H1 (cell line): Measurements from ENCODE around the gene KCNMB2. TPM values are rescaled to one million over a fixed set of nuclear protein-coding genes. Genes with fewer than 3 reads are reported as not detected.

Source experiments
- CTCF ChIA-PET: fragments of 300-600 bp; sonication (Branson Sonifier 250); formaldehyde crosslinking; loops from one replicate; lab custom pipeline; 2021; ENCODE audit not compliant: partially characterized antibody; lab: Charles Lee
- POLR2A ChIA-PET: fragments of 300-600 bp; sonication (Branson Sonifier 250); formaldehyde crosslinking; loops from one replicate; lab custom pipeline; 2021; ENCODE audit warnings: inconsistent platforms; ENCODE audit not compliant: partially characterized antibody; lab: Charles Lee
- DNase-seq, 2 experiments: peaks; one replicate each; pipeline versions ENCODE4 v3.0.0 to v3.0.0-alpha.2; 2010 to 2022; ENCODE audit warnings: low spot score in 2 of 2, low read depth in 1 of 2, mixed read lengths in 1 of 2
- FAIRE-seq: peaks from 2 replicates; lab custom pipeline; 2011; peaks lifted over from hg19 to GRCh38; lab: Jason Lieb, UNC
- H2AFZ ChIP-seq: 2 replicates; pipeline ENCODE4 v1.8.1; 2012; ENCODE audit warnings: low read length, inconsistent platforms
- H2AK5ac ChIP-seq: 2 replicates; pipeline ENCODE4 v1.6.1; 2013; ENCODE audit warnings: low read depth, low read length
- H2BK120ac ChIP-seq: replicated peaks from 2 replicates; pipeline ENCODE3; 2013; ENCODE audit warnings: low read depth, low read length, inconsistent platforms
- H2BK12ac ChIP-seq: 2 replicates; pipeline ENCODE4 v1.6.1; 2013; ENCODE audit warnings: low read depth, low read length
- H2BK15ac ChIP-seq: 2 replicates; pipeline ENCODE4 v1.6.1; 2013; ENCODE audit warnings: low read length
- H2BK20ac ChIP-seq: 2 replicates; pipeline ENCODE4 v1.6.1; 2013; ENCODE audit warnings: low read length
- H2BK5ac ChIP-seq: 2 replicates; pipeline ENCODE4 v1.6.1; 2013; ENCODE audit warnings: low read depth, low read length
- H3K14ac ChIP-seq: 2 replicates; pipeline ENCODE4 v1.6.1; 2013; ENCODE audit warnings: inconsistent platforms; ENCODE audit not compliant: insufficient read length
- H3K18ac ChIP-seq: 2 replicates; pipeline ENCODE4 v1.6.1; 2013; ENCODE audit warnings: low read length; ENCODE audit errors: extremely low read depth
- H3K23ac ChIP-seq: 2 replicates; pipeline ENCODE4 v1.6.1; 2013; ENCODE audit warnings: inconsistent platforms; ENCODE audit not compliant: insufficient read length
- H3K23me2 ChIP-seq: 2 replicates; pipeline ENCODE4 v1.6.1; 2013; ENCODE audit warnings: low read depth, low read length
- H3K27ac ChIP-seq: 2 replicates; pipeline ENCODE4 v1.6.1; 2011; ENCODE audit warnings: low read depth, low read length, inconsistent platforms
- H3K27me3 ChIP-seq, 4 experiments: replicated peaks in 1 of 4; 1 replicate in 1 of 4; 2 replicates in 3 of 4; pipeline versions ENCODE4 v1.6.1 to v1.8.1; 2011 to 2013; ENCODE audit warnings: low read length in 3 of 4, mild to moderate bottlenecking in 3 of 4, inconsistent platforms in 2 of 4, mixed read lengths in 2 of 4, moderate library complexity in 1 of 4; ENCODE audit not compliant: control insufficient read depth in 3 of 4, insufficient read depth in 3 of 4; ENCODE audit errors: extremely low read depth in 1 of 4
- H3K36me3 ChIP-seq, 4 experiments: 2 replicates each; pipeline versions ENCODE4 v1.6.1 to v1.8.1; 2011 to 2013; ENCODE audit warnings: mild to moderate bottlenecking in 4 of 4, low read length in 3 of 4, moderate library complexity in 2 of 4, control low read depth in 1 of 4, inconsistent platforms in 1 of 4; ENCODE audit not compliant: insufficient read depth in 4 of 4, control insufficient read depth in 2 of 4
- H3K4ac ChIP-seq: replicated peaks from 2 replicates; pipeline ENCODE3; 2013; ENCODE audit warnings: low read length, low read depth, mixed read lengths, inconsistent platforms; ENCODE audit not compliant: insufficient read length
- H3K4me1 ChIP-seq, 4 experiments: replicated peaks in 1 of 4; 1 replicate in 1 of 4; 2 replicates in 3 of 4; pipeline versions ENCODE4 v1.6.1 to v1.8.1; 2011 to 2013; ENCODE audit warnings: low read length in 3 of 4, inconsistent platforms in 2 of 4, mixed read lengths in 1 of 4; ENCODE audit not compliant: insufficient read depth in 4 of 4, control insufficient read depth in 3 of 4
- H3K4me2 ChIP-seq, 2 experiments: 2 replicates each; pipeline versions ENCODE4 v1.6.1 to v1.8.1; 2011 to 2013; ENCODE audit warnings: low read depth in 2 of 2, low read length in 2 of 2, control low read depth in 1 of 2, inconsistent platforms in 1 of 2, mild to moderate bottlenecking in 1 of 2; ENCODE audit not compliant: insufficient read depth in 1 of 2
- H3K4me3 ChIP-seq, 4 experiments: fragments of 200-600, 300-600 bp in 1 of 4; sonication (generic), shearing (Covaris generic), sonication (Bioruptor Twin) in 1 of 4; 2 replicates each; pipeline versions ENCODE4 v1.5.1 to v1.8.1; 2011 to 2016; ENCODE audit warnings: low read length in 4 of 4, low read depth in 3 of 4, control low read depth in 2 of 4, inconsistent platforms in 2 of 4, mild to moderate bottlenecking in 2 of 4, mixed read lengths in 1 of 4, moderate library complexity in 1 of 4; ENCODE audit not compliant: insufficient read depth in 2 of 4; ENCODE audit errors: extremely low read depth in 1 of 4
- H3K56ac ChIP-seq: replicated peaks from 2 replicates; pipeline ENCODE3; 2013; ENCODE audit warnings: low read depth, mild to moderate bottlenecking, mixed read lengths, low read length, inconsistent platforms; ENCODE audit not compliant: insufficient read length
- H3K79me1 ChIP-seq: 2 replicates; pipeline ENCODE4 v1.6.1; 2013; ENCODE audit warnings: low read depth, low read length, control low read depth
- H3K79me2 ChIP-seq, 2 experiments: 2 replicates each; pipeline versions ENCODE4 v1.6.1 to v1.8.1; 2012 to 2013; ENCODE audit warnings: low read length in 2 of 2, mild to moderate bottlenecking in 2 of 2, inconsistent platforms in 1 of 2; ENCODE audit not compliant: insufficient read depth in 2 of 2, control insufficient read depth in 1 of 2
- H3K9ac ChIP-seq, 4 experiments: replicated peaks in 1 of 4; 1 replicate in 1 of 4; 2 replicates in 3 of 4; pipeline versions ENCODE4 v1.6.1 to v1.8.1; 2011 to 2013; ENCODE audit warnings: low read depth in 3 of 4, low read length in 3 of 4, control low read depth in 2 of 4, mild to moderate bottlenecking in 2 of 4, moderate library complexity in 2 of 4, inconsistent platforms in 1 of 4; ENCODE audit errors: extremely low read depth in 1 of 4
- H3K9me3 ChIP-seq, 2 experiments: 2 replicates each; pipeline versions ENCODE4 v1.6.1 to v1.8.1; 2012 to 2013; ENCODE audit warnings: mild to moderate bottlenecking in 2 of 2, moderate library complexity in 2 of 2, control low read depth in 1 of 2, inconsistent platforms in 1 of 2, low read depth in 1 of 2, low read length in 1 of 2, mixed read lengths in 1 of 2; ENCODE audit not compliant: insufficient read depth in 2 of 2
- H4K20me1 ChIP-seq, 2 experiments: replicated peaks in 1 of 2; 2 replicates each; pipeline versions ENCODE3 to v1.8.1; 2011 to 2013; ENCODE audit warnings: inconsistent platforms in 2 of 2, low read length in 2 of 2, mild to moderate bottlenecking in 1 of 2; ENCODE audit not compliant: insufficient read depth in 2 of 2, control insufficient read depth in 1 of 2
- H4K5ac ChIP-seq: 2 replicates; pipeline ENCODE4 v1.6.1; 2013; ENCODE audit warnings: low read length, low read depth, mixed read lengths, inconsistent platforms; ENCODE audit not compliant: insufficient read length
- H4K8ac ChIP-seq: 2 replicates; pipeline ENCODE4 v1.8.0; 2013; ENCODE audit warnings: mild to moderate bottlenecking, moderate library complexity, low read length, inconsistent platforms; ENCODE audit not compliant: insufficient read depth; ENCODE audit errors: extremely low read depth
- H4K91ac ChIP-seq: replicated peaks from 2 replicates; pipeline ENCODE3; 2013; ENCODE audit warnings: low read length, mixed read lengths, inconsistent platforms; ENCODE audit not compliant: insufficient read length
- EP300 ChIP-seq, 2 experiments: IDR thresholded peaks; 1 replicate in 1 of 2; 2 replicates in 1 of 2; pipeline ENCODE4 v1.6.1; 2011 to 2012; ENCODE audit warnings: low read depth in 2 of 2, low read length in 2 of 2, mild to moderate bottlenecking in 2 of 2, borderline replicate concordance in 1 of 2, inconsistent platforms in 1 of 2, moderate library complexity in 1 of 2
- WGBS, 2 experiments: shearing (Covaris generic) in 1 of 2; methylation state at CpG; one replicate each; pipeline versions ENCODE4 v1.1.6 to v1.1.7; 2013 to 2015; ENCODE audit warnings: low lambda C conversion rate in 2 of 2, mixed read lengths in 2 of 2, inconsistent platforms in 1 of 2, low coverage in 1 of 2, missing lambda C conversion rate in 1 of 2; ENCODE audit not compliant: insufficient replicate concordance in 2 of 2, insufficient coverage in 1 of 2, insufficient read length in 1 of 2; ENCODE audit errors: extremely low coverage in 1 of 2, missing lambda C conversion rate in 1 of 2; 5-methylcytosine and 5-hydroxymethylcytosine counted together
- polyA plus RNA-seq, 7 experiments: library from polyadenylated mRNA; depleted of rRNA in 3 of 7; stranded (reverse) in 5 of 7; unstranded in 2 of 7; fragments of >200 nt in 5 of 7; fragments of 200-250 nt in 2 of 7; gene quantifications; 1 replicate in 5 of 7; 2 replicates in 1 of 7; 4 replicates in 1 of 7; pipeline versions ENCODE4 v1.2.1 to v1.2.3, GENCODE V29; 2011 to 2013; ENCODE audit warnings: missing spikeins in 2 of 7, mixed read lengths in 2 of 7
- total RNA-seq: library from RNA; stranded (reverse); fragmentation: NEBNext Ultra II Directional; extraction: Animal tissue kit (Norgen Biotek cat#: 25700); gene quantifications from 2 replicates; pipeline ENCODE4 v1.2.1, GENCODE V29; 2021

The KCNMB2 gene
- total and polyA plus RNA-seq, 2 of the 8 experiments (the other 6 are each of a cell fraction or from before 2014, with no cell fraction given), result not detected

DNA sequence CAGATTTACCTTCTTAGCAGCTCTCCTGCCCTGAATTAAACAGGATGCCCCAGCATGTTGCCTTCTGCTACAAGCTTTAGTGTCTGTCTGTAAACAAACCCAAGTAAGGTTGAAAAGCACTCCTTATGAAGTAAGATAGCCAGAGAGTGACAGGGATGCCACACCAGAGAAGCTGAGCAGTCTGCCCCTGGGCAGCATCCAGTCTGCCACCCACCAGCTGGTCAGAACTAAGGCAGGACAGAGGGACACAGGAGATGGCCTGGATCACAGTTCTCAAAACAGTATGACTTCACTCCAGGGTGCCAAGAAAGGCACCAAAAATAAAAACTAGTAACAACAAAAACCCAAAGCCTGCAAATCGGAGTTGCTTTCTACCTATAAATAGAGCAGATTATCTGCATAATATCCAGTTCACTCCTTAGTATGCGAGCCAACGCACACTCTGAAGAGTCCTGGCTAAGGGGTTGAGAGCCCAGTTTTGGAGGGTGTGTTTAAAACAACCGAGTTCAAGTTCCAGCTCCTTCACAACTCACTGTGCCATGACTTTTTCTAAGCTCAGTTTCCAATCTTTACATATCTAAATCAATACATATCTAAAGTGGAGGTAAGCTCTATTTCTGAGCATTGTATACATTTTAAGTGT, 198.9 kb downstream of the KCNMB2 start:
- Histone ChIP-seq H2AK5ac (no peak overlapping the region), H3K9me3 (no peaks in the 10 kb centered on the region), H3K4me2 (no peak overlapping the region), H3K56ac (no peak overlapping the region), H2BK20ac (no peak overlapping the region), H4K5ac (no peak overlapping the region), H3K27me3 (no peaks in the 10 kb centered on the region), H3K36me3 (no peaks in the 10 kb centered on the region), H2BK120ac (no peak overlapping the region), H3K4ac (no peak overlapping the region), H2BK5ac (no peak overlapping the region), H3K18ac (no peak overlapping the region), H4K91ac (no peak overlapping the region), H2BK12ac (no peak overlapping the region), H2AFZ (no peak overlapping the region), H3K9ac (no peak overlapping the region), H3K23ac (no peak overlapping the region), H3K14ac (no peak overlapping the region), H3K4me3 (no peak overlapping the region), H4K8ac (no peak overlapping the region), H3K27ac (no peak overlapping the region), H3K79me1 (no peaks in the 10 kb centered on the region), H3K23me2 (no peaks in the 10 kb centered on the region; the same call in 1 of the 2 replicates), H4K20me1 (no peaks in the 10 kb centered on the region), H2BK15ac (no peak overlapping the region), H3K79me2 (no peaks in the 10 kb centered on the region), H3K4me1 (peaks cover 0 to 3% (median 0%) of the 10 kb centered on the region in 4 experiments; a peak in 1 of 7 replicates)
- FAIRE-seq, result no peak
- no peak for TF ChIP-seq EP300 (IDR thresholded peaks at IDR 0.05; ENCODE audit: borderline replicate concordance in 1 of 2, low read depth in 2 of 2, low read length in 2 of 2)
- 87% methylated on average over 4 of the region's 4 CpGs; no CpG with 5 or more reads in 1 of the 2 experiments for WGBS, 2 experiments
- no peak for DNase-seq
- ChIA-PET POLR2A (no interaction called here), CTCF (no interaction called here)
